Measurements from ENCODE around the gene CCDC182.

Gene CCDC182

GRCh38 chr17:57756951-57757350 lies 11.9 kb upstream of the CCDC182 start:
- no peak for DNase-seq

- DNase-seq = no peak
These were observed 10.5 kb upstream of the CCDC182 start for GRCh38 chr17:57755480-57756070.

GRCh38 chr17:57752031-57752905 lies 7.2 kb upstream of the CCDC182 start:
- DNase-seq = no peak

- DNase-seq = no peak
These were observed 6.4 kb upstream of the CCDC182 start for GRCh38 chr17:57751348-57751971.

- no peak for DNase-seq
These were observed 5.8 kb upstream of the CCDC182 start for GRCh38 chr17:57750895-57751294.

GRCh38 chr17:57750109-57750871 lies 5.2 kb upstream of the CCDC182 start:
- DNase-seq = no peak

GRCh38 chr17:57749701-57750100 lies 4.6 kb upstream of the CCDC182 start:
- no peak for DNase-seq

- peak; percentile 33 to 48 for DNase-seq
These were observed 2.3 kb upstream of the CCDC182 start for GRCh38 chr17:57747221-57748017.

GRCh38 chr17:57746221-57746620 lies 1.1 kb upstream of the CCDC182 start:
- DNase-seq = no peak

- no peak for DNase-seq
These were observed 616 bp downstream of the CCDC182 start for GRCh38 chr17:57744195-57745170.

- DNase-seq = no peak
These were observed 4.9 kb downstream of the CCDC182 start for GRCh38 chr17:57740235-57740528.

- peak in 1 of 2 experiments; percentile 24 for DNase-seq
These were observed 5.5 kb downstream of the CCDC182 start for GRCh38 chr17:57739402-57740234.

GRCh38 chr17:57737450-57737849 lies 7.6 kb downstream of the CCDC182 start:
- DNase-seq = no peak

GRCh38 chr17:57735707-57736106 lies 9.4 kb downstream of the CCDC182 start:
- no peak for DNase-seq

- DNase-seq = no peak
These were observed 9.9 kb downstream of the CCDC182 start for GRCh38 chr17:57735230-57735629.

GRCh38 chr17:57733085-57733484 lies 12.0 kb downstream of the CCDC182 start:
- DNase-seq = no peak

GRCh38 chr17:57732062-57732461 lies 13.0 kb downstream of the CCDC182 start:
- DNase-seq = no peak

- DNase-seq = no peak
These were observed 14.9 kb downstream of the CCDC182 start for GRCh38 chr17:57730026-57730701.

GRCh38 chr17:57727630-57728175 lies 17.4 kb downstream of the CCDC182 start:
- DNase-seq = no peak
